Endothelial cell of umbilical vein (primary cell): ENCODE results near the gene GIPC3. TPM values are rescaled to one million over a fixed set of nuclear protein-coding genes. Genes with fewer than 3 reads are reported as not detected.

ENCODE experiments used
- BruUV-seq: library from RNA; stranded (reverse); fragments of 400-500 nt; replicated peaks from 2 replicates; lab custom pipeline; 2021; lab: Mats Ljungman, UMichigan
- CTCF ChIA-PET: fragments of 300-600, 350-600 bp; sonication (Branson Sonifier 250); formaldehyde crosslinking; loops from one replicate; lab custom pipeline; 2021; ENCODE audit warnings: antibody characterized with exemption, inconsistent platforms; lab: Charles Lee
- POLR2A ChIA-PET: fragments of 300-600, 350-600 bp; sonication (Branson Sonifier 250); formaldehyde crosslinking; loops from one replicate; lab custom pipeline; 2021; ENCODE audit warnings: antibody characterized with exemption, inconsistent platforms; lab: Charles Lee
- DNase-seq: peaks from one replicate; pipeline ENCODE4 v3.0.0-alpha.2; 2011; ENCODE audit warnings: low read depth, low spot score
- FAIRE-seq: peaks from 2 replicates; lab custom pipeline; 2011; peaks lifted over from hg19 to GRCh38; lab: Jason Lieb, UNC
- H2AFZ ChIP-seq: 2 replicates; pipeline ENCODE4 v1.6.0; 2012; ENCODE audit warnings: low read depth, low read length, control low read depth, inconsistent platforms
- H3K27ac ChIP-seq: 2 replicates; pipeline ENCODE4 v1.5.1; 2011; ENCODE audit warnings: low read depth, mild to moderate bottlenecking, control low read depth, low read length, moderate library complexity; ENCODE audit not compliant: insufficient read depth
- H3K27me3 ChIP-seq, 2 experiments: 2 replicates each; pipeline versions ENCODE4 v1.6.0 to v1.6.1; 2011; ENCODE audit warnings: low read length in 2 of 2, mixed read lengths in 1 of 2; ENCODE audit not compliant: control insufficient read depth in 2 of 2, insufficient read depth in 2 of 2
- H3K36me3 ChIP-seq, 2 experiments: 2 replicates in 1 of 2; 3 replicates in 1 of 2; pipeline ENCODE4 v1.5.1; 2011; ENCODE audit warnings: low read length in 2 of 2, mild to moderate bottlenecking in 1 of 2, moderate library complexity in 1 of 2; ENCODE audit not compliant: control insufficient read depth in 2 of 2, insufficient read depth in 2 of 2; ENCODE audit errors: extremely low read depth in 1 of 2
- H3K4me1 ChIP-seq: 3 replicates; pipeline ENCODE4 v1.5.1; 2011; ENCODE audit warnings: mild to moderate bottlenecking, low read length; ENCODE audit not compliant: control insufficient read depth, insufficient read depth; ENCODE audit errors: extremely low read depth
- H3K4me2 ChIP-seq: 2 replicates; pipeline ENCODE4 v1.6.1; 2011; ENCODE audit warnings: low read length, control low read depth, mixed read lengths; ENCODE audit not compliant: insufficient read depth
- H3K4me3 ChIP-seq, 3 experiments: fragments of 200-600 bp in 1 of 3; sonication (generic), shearing (Covaris generic) in 1 of 3; replicated peaks in 1 of 3; 2 replicates each; pipeline ENCODE4 v1.5.1; 2011 to 2016; ENCODE audit warnings: control low read depth in 3 of 3, low read length in 3 of 3, mild to moderate bottlenecking in 2 of 3, inconsistent platforms in 1 of 3, low read depth in 1 of 3, moderate library complexity in 1 of 3; ENCODE audit not compliant: insufficient read depth in 1 of 3
- H3K79me2 ChIP-seq: 2 replicates; pipeline ENCODE4 v1.6.0; 2012; ENCODE audit warnings: low read length, inconsistent platforms; ENCODE audit not compliant: control insufficient read depth, insufficient read depth
- H3K9ac ChIP-seq: replicated peaks from 2 replicates; pipeline ENCODE3; 2011; ENCODE audit warnings: low read length, control low read depth; ENCODE audit not compliant: insufficient read depth; ENCODE audit errors: extremely low read depth
- H3K9me1 ChIP-seq: replicated peaks from 3 replicates; pipeline ENCODE4 v1.6.0; 2011; ENCODE audit warnings: mild to moderate bottlenecking, low read length; ENCODE audit not compliant: control insufficient read depth, insufficient read depth; ENCODE audit errors: extremely low read depth
- H3K9me3 ChIP-seq: replicated peaks from 2 replicates; pipeline ENCODE4 v1.5.1; 2012; ENCODE audit warnings: low read length, inconsistent platforms; ENCODE audit not compliant: control insufficient read depth, insufficient read depth
- H4K20me1 ChIP-seq: replicated peaks from 2 replicates; pipeline ENCODE3; 2011; ENCODE audit warnings: mild to moderate bottlenecking, low read length; ENCODE audit not compliant: control insufficient read depth, insufficient read depth; ENCODE audit errors: extremely low read depth
- EZH2 ChIP-seq: IDR thresholded peaks from 2 replicates; pipeline ENCODE4 v1.6.1; 2012; ENCODE audit warnings: borderline replicate concordance, low read depth, mild to moderate bottlenecking, moderate library complexity, low read length, inconsistent platforms; ENCODE audit not compliant: severe bottlenecking
- FOS ChIP-seq: IDR thresholded peaks from 2 replicates; pipeline ENCODE4 v1.6.1; 2011; ENCODE audit warnings: mild to moderate bottlenecking, low read length, moderate library complexity, borderline replicate concordance; ENCODE audit not compliant: insufficient read depth
- GATA2 ChIP-seq: IDR thresholded peaks from 2 replicates; pipeline ENCODE4 v1.7.0; 2011; ENCODE audit warnings: low read depth, mild to moderate bottlenecking, moderate library complexity, mixed read lengths, low read length; ENCODE audit not compliant: insufficient read length, insufficient read depth
- JUN ChIP-seq: IDR thresholded peaks from 2 replicates; pipeline ENCODE4 v1.6.1; 2011; ENCODE audit warnings: borderline replicate concordance, low read depth; ENCODE audit not compliant: insufficient read length, insufficient read depth
- MYC ChIP-seq: IDR thresholded peaks from one replicate; pipeline ENCODE4 v1.6.1; 2011; ENCODE audit warnings: mild to moderate bottlenecking, low read depth, low read length
- POLR2A ChIP-seq: IDR thresholded peaks from 2 replicates; pipeline ENCODE4 v1.6.1; 2012; ENCODE audit warnings: low read depth, mild to moderate bottlenecking, control low read depth, low read length
- POLR2AphosphoS5 ChIP-seq: IDR thresholded peaks from 2 replicates; pipeline ENCODE4 v1.6.1; 2012; ENCODE audit warnings: low read depth, mild to moderate bottlenecking, control low read depth, low read length, moderate library complexity; ENCODE audit not compliant: insufficient read depth
- dilution Hi-C: fragments of 300-500 bp; cut with MboI; formaldehyde crosslinking; loops from one replicate; pipeline ENCODE4 v1.15.0; 2019; ENCODE audit warnings: low sequenced_read_pairs; ENCODE audit not compliant: extremely low pct_ligation_motif_present
- intact Hi-C: fragments of 100-400 bp; cut with micrococcal nuclease; formaldehyde crosslinking; loops from one replicate; pipeline ENCODE4 v1.10.0; 2022
- polyA plus RNA-seq, 4 experiments: library from polyadenylated mRNA; depleted of rRNA in 3 of 4; stranded (reverse) in 3 of 4; unstranded in 1 of 4; fragments of >200 nt; gene quantifications; 2 replicates each; pipeline versions ENCODE4 v1.2.1 to v1.2.3, GENCODE V29; 2011 to 2012; ENCODE audit warnings: missing spikeins in 1 of 4
- total RNA-seq: library from RNA; stranded (reverse); gene quantifications from 2 replicates; pipeline ENCODE4 v1.2.3, GENCODE V29; 2021
- TF ChIP-seq, protein P1 (sequence below): IDR thresholded peaks from 2 replicates; pipeline ENCODE4 v1.6.1; 2011; ENCODE audit not compliant: insufficient read depth, insufficient read length
- TF ChIP-seq, protein P2 (sequence below), 2 donors: IDR thresholded peaks; 1 replicate in 1 of 2; 2 replicates in 1 of 2; pipeline ENCODE4 v1.5.1; 2011; ENCODE audit warnings: low read length in 2 of 2, mild to moderate bottlenecking in 2 of 2, moderate library complexity in 2 of 2, control low read depth in 1 of 2, inconsistent platforms in 1 of 2, low read depth in 1 of 2; ENCODE audit not compliant: insufficient read depth in 1 of 2; ENCODE audit errors: extremely low read depth in 1 of 2

GIPC3 gene
- total and polyA plus RNA-seq, 2 donors (not counting 3 experiments of a cell fraction or from before 2014, with no cell fraction given) = 2.2 to 6.6 TPM

DNA sequence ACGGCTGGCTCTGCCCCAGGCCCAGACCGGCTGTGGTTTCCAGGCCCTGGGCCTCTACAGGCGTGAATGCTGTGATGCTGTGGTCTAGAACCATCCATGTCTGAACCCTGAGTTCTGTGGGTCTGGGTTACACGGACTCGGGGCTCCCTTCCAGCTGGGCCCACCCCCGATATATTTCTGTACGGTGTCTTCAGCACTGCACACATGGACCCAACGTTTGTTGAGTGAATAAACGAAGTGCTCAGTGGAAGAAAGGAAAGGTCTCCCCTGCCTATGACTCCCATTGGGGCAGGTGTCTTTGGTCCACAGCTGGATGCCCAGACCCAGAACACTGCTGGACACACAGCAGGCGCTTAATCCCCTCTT, 39.6 kb upstream of the GIPC3 start:
- CTCF ChIA-PET = interaction anchor here (0.9 to 2.8 kb wide), 25 partner anchors 9 to 240 kb away, joined by 3 to 34 read pairs (median 4); partner anchors contain the start of genes GIPC3, MFSD12 and TJP3
- H3K9ac ChIP-seq = no peak overlapping the region

DNA sequence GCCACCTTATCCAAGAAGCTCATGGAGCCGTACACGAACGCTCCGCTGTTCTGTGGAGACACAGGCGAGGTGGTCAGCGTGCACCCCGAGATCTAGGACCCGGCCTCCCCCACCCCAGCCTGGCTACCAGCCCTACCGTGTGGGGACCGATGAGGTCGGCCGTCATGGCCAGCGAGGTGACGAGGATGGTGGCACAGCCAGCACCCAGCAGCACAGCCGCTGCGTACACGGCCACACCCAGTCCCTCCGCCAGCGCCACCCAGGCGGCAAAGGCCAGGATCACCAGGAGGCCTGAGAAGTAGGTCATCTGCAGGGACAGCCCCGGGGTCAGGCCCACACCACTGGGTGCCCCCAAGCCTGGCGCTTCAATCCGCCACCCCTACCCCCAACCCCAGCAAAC, 39.2 kb upstream of the GIPC3 start:
- no TSS peak for BruUV-seq
- peaks cover 2 to 10% of the 10 kb centered on the region in 2 experiments for H3K36me3 ChIP-seq
- dilution Hi-C loops (no loop called here), intact Hi-C loops (no loop called here)
- H3K79me2 ChIP-seq = no peaks in the 10 kb centered on the region
- no peaks in the 10 kb centered on the region for H4K20me1 ChIP-seq
- no peaks in the 10 kb centered on the region for H3K27me3 ChIP-seq
- H3K4me3 ChIP-seq = no peak overlapping the region
- H3K9me1 ChIP-seq = no peaks in the 10 kb centered on the region
- no peak overlapping the region for H3K27ac ChIP-seq
- CTCF ChIA-PET = interaction anchor here (0.7 to 2.8 kb wide), 9 partner anchors 9 to 161 kb away, joined by 3 to 23 read pairs (median 4); partner anchors contain the start of genes GIPC3 and TJP3
- FAIRE-seq (no peak), DNase-seq (no peak)
- TF ChIP-seq GATA2 = no peak
- no peak for TF ChIP-seq JUN
- no peak for TF ChIP-seq FOS
- no peak for TF ChIP-seq MYC
- TF ChIP-seq POLR2A = no peak
- no peak for TF ChIP-seq POLR2AphosphoS5
- TF ChIP-seq, protein P1, sequence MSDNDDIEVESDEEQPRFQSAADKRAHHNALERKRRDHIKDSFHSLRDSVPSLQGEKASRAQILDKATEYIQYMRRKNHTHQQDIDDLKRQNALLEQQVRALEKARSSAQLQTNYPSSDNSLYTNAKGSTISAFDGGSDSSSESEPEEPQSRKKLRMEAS = no peak
- TF ChIP-seq, protein P2, sequence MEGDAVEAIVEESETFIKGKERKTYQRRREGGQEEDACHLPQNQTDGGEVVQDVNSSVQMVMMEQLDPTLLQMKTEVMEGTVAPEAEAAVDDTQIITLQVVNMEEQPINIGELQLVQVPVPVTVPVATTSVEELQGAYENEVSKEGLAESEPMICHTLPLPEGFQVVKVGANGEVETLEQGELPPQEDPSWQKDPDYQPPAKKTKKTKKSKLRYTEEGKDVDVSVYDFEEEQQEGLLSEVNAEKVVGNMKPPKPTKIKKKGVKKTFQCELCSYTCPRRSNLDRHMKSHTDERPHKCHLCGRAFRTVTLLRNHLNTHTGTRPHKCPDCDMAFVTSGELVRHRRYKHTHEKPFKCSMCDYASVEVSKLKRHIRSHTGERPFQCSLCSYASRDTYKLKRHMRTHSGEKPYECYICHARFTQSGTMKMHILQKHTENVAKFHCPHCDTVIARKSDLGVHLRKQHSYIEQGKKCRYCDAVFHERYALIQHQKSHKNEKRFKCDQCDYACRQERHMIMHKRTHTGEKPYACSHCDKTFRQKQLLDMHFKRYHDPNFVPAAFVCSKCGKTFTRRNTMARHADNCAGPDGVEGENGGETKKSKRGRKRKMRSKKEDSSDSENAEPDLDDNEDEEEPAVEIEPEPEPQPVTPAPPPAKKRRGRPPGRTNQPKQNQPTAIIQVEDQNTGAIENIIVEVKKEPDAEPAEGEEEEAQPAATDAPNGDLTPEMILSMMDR (IDR thresholded peaks at IDR 0.05; ENCODE audit: extremely low read depth in 1 of 2, insufficient read depth in 1 of 2, low read depth in 1 of 2, low read length in 2 of 2) = no peak
- TF ChIP-seq EZH2 = no peak
- POLR2A ChIA-PET = interaction anchor here (1.4 kb wide), 1 partner anchor 9 kb away, joined by 5 read pairs; no protein-coding TSS in a partner anchor
- H3K4me2 ChIP-seq = no peak overlapping the region
- no peaks in the 10 kb centered on the region for H3K9me3 ChIP-seq
- H3K9ac ChIP-seq = no peak overlapping the region
- H2AFZ ChIP-seq = no peak overlapping the region
- no peaks in the 10 kb centered on the region for H3K4me1 ChIP-seq

More for the DNA sequence above, 39.6 kb upstream of the GIPC3 start:
- TF ChIP-seq POLR2AphosphoS5 (no peak), MYC (no peak), GATA2 (no peak), JUN (no peak)
- H3K9me3 ChIP-seq = no peaks in the 10 kb centered on the region
- no peaks in the 10 kb centered on the region for H4K20me1 ChIP-seq
- H3K27me3 ChIP-seq = no peaks in the 10 kb centered on the region
- intact Hi-C loops (loop anchor here (1.0 kb wide), 3 partner anchors 73 to 161 kb away; partner anchors contain the start of gene PIP5K1C), dilution Hi-C loops (no loop called here)
- no peak for FAIRE-seq
- POLR2A ChIA-PET = interaction anchor here (1.4 kb wide), 1 partner anchor 9 kb away, joined by 5 read pairs; no protein-coding TSS in a partner anchor
- H2AFZ ChIP-seq = no peak overlapping the region
- peaks cover 2 to 10% of the 10 kb centered on the region in 2 experiments for H3K36me3 ChIP-seq
- no peaks in the 10 kb centered on the region for H3K4me1 ChIP-seq
- no TSS peak for BruUV-seq
- no peak overlapping the region for H3K27ac ChIP-seq
- H3K9me1 ChIP-seq = no peaks in the 10 kb centered on the region
- no peak overlapping the region for H3K4me3 ChIP-seq
- H3K4me2 ChIP-seq = no peak overlapping the region
- no peak for DNase-seq
- no peaks in the 10 kb centered on the region for H3K79me2 ChIP-seq
